Stimulated activated CD4-positive, alpha-beta T cell treated with anti-CD3 and anti-CD28 coated beads, TNF-alpha, amount 100 ng/mL, for 24 hours (primary cell): ENCODE results near the gene NSMCE4A.
"Not testable (repeated sequence)": the region's sequence is repeated elsewhere in the genome, so short reads cannot be mapped to it uniquely, and the experiment has no call there.

ENCODE experiments used
- DNase-seq, 3 experiments: peaks; one replicate each; pipeline ENCODE4 v3.0.0-alpha.2; 2020; ENCODE audit warnings: low read depth in 3 of 3

Gene NSMCE4A

DNA sequence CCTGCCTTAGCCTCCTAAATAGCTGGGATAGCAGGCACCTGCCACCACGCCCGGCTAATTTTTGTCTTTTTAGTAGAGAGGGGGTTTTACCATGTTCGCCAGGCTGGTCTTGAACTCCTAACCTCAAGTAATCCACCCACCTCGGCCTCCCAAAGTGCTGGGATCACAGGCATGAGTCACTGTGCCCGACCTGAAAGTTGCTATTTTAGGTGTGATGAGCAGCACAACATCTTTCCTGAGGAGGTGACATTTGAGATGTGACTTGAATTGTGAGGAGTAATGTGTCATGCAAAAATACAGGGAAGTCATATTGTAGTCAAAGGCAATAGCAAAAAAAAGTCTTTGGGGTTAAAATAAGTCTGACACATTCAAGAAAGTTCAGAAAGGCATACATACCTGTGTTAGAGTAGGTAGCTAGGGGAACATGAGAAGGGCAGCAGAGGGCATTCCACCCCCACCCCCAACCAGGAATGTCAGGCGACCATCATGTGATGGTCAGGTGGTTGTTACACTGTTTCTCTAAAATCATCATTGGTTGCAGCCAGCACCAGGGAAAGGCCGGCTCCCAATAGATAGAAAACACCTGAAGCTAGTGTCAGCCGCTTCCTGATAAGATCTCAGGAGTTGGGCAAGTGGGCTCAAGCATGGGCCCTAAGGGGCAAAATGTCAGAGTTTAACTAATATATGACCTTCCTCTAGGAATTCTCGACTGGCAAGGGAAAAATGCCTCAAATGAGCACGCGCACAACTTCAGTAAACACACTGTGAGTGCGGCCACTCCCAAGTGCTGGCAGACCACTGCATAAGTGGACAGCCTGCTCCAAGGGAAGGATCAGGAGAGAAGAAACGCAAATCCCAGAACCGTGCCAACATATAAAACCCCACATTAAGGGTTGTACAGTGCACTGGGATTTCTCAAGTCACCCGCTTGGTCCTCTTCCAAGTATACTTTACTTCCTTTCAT, 13.6 kb upstream of the NSMCE4A start, which contains the start of gene TACC2:
Gene TACC2 (plus strand): TSS at position 803 of the 964 bp plus-strand sequence. CDS start 32,819 bp downstream, outside the sequence.
- DNase-seq, result no peak

DNA sequence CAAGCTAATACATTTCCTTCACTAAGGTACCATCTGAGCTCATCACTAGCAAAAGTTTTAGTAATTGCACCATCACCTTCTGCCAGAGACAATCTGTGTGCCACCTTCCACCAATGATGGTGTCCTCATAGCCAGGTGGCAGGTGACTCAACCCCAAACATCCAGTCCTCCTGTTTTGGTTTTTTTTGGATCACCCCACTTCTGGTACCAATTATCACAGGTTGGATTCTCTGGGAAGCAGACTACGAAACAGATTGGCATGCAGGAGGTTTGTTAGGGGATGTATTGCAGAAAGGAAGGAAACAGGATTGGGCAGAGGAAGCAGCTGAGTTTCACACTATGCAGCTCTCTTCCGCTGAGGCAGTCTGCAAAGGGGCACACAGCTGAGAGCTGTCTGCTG, 9.4 kb upstream of the NSMCE4A start:
- no peak for DNase-seq

DNA sequence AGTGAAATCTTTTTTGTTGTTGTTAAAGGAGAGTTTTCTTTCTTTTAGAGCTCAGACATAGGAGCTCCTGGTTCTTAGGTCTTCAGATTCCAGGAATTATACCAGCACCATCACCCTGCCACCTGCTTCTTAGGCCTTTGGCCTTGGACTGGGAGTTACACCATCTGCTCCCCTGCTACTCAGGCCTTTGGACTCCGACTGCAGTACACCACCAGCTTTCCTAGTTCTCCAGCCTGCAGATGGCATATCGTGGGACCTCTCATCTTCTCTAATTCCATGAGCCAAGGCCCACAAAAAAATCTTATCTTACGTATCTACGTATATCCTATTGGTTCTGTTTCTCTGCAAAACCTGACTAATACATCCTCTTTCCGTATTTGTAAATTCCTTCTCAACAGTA, 8.8 kb upstream of the NSMCE4A start:
- no peak for DNase-seq

DNA sequence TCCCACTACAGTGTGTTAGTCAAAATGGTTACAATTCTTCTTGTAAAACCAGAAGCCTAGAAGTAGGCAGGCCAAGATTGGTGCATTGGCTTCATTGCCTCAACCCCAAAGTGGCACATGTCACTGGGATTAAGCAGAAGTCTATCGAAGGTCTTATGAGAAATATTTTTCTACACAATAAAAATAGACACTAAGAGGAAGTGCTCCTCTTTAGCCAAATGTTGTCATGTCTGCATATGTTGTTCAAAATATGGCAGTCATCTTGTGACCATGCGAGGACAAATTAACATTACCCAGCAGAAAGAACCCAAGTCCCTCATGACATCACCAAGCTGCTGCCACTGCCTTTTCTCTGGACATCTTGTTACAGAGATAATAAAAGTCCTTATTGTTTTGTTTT, 6.3 kb upstream of the NSMCE4A start:
- no peak for DNase-seq

DNA sequence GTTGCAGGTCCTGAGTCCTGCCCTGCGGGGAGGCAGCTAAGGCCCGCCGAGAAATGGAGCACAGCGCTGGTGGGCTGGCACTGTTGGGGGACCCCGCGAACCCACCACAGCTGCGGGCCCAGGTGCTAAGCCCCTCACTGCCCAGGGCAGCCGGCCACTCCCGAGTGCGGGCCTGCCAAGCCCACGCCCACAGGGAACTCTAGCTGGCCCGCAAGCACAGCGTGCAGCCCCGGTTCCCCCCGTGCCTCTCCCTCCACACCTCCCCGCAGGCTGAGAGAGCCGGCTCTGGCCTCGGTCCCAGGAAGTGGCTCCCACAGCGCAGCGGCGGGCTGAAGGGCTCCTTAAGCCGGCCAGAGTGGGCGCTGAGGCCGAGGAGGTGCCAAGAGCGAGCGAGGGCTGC, 3.5 kb upstream of the NSMCE4A start:
- DNase-seq, result no peak

DNA sequence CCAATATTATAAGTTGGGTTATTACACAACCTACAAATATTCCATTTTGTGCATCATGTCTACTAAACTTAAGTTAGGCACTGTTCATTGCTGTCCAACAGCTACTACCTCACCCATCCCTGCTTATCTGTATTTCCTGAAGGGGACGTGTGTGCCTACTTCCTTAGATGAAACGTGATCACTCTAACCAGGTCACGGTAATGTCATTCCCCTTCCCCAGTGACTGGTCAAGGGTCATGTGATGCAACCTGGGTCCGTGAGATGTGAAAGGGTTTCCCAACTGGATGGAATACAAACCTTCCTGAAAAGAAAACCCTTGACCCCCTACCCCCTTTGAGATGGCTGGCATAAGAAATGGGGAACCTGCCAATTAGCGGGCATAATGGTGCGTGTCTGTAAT, 1.6 kb upstream of the NSMCE4A start:
- DNase-seq, result no peak

DNA sequence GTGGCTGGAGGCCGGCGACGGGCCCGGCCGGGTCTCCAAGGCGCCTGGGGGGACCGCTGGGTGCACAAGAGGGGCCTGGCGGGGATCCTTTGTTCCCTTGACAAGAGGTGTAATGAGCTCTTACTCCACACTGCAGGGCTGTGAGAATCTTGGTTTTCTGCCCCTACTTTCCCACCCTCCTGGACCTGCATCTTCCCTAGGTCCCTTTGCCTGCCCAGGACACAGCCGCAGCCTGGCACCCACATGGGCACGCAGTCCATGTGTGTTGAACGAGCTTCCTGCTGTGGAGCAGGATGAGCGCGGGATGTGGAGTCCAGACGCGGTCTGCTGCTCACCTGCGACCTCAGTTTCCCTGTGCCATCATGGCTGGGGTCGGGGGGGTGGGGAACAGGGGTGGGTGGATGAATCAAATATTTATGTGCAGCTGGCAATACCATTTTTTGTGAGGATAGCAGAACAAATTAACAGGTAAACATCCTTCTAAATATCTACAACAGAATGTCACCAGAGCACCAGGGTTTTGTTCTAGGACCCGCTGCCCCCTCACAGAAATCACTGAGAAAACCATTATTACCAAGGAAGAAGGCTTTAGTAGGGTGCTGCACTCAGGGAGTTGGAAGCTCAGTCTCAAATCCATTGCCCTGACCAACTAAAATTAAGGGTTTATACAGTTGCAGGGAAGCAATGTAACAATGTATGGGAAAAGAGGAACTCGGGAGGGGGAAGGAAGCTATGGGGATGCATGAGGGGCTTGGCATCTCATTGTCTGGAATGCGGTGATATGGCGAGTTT, 474 bp upstream of the NSMCE4A start:
- no peak for DNase-seq

DNA sequence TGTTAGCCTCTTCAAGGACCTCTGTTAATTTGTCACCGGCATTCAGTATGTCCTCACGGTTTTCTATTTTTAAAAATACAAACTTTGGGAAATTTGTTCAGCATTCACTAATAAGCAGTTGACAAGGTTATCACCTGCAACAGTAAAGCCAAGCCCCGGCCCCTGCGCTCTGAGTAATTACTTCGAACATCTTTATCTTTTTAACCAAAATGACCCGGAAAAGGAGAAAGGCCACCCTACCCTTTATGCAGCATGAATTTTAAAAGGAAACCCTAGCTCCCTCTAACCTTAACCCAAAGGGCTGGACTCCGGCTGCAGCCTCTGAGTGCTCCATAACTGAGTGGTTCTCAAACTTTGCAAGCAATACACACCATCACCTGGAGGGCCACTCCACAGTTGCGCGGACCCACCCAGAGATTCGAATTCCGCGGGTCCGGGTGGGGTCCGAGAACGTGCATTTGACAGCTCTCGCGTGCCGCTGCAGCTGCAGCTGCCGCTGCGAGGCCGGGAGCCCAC, 940 bp downstream of the NSMCE4A start:
- no peak for DNase-seq

DNA sequence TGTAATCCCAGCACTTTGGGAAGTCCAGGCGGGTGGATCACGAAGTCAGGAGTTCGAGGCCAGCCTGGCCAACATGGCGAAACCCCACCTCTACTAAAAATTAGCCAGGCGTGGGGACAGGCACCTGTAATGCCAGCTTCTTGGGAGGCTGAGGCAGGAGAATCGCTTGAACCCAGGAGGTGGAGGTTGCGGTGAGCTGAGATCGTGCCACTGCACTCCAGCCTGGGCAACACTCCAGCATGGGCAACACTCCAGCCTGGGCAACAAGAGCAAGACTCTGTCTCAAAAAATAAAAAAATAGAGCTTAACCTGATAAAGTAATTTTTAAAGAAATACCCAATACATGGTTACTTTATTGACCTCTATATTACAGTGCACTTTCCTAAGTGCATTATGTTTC, 5.9 kb downstream of the NSMCE4A start:
- DNase-seq, result not testable (repeated sequence)

DNA sequence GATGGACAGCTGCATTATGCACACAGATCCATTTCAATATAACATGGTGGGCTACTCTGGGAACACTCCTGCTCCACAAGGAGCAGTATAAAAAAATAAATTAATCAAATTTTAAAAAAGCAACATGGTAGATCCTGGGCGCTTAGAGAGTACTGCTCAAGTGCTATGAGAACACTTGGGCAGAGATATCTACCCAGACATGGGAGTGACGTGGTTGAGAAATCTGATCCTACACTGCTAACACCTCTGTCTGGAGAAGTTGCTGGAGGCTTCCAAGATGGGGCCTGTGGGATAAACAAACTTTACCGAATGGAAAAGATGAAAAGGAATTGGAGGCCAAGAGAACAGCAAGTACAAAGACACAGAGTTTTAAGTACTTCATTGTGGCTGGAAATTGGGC, 9.0 kb downstream of the NSMCE4A start:
- no peak for DNase-seq

DNA sequence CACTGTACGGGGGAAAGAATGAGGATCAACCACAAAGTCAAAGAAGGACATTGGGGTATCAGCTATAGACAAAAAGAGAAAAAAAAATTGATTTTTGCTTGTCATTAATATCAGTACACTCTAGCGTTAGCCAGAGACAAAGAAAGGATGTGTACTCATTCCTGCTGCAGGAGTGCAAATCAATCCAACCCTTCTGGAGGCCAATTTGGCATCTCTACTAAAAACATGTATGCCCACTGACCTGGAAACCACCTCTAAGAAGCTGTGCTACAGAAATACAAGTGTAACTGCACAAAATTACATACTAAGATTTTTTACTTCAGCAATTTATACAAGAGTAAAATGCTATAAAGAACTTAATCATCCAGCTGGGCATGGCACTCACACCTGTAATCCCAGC, 13.6 kb downstream of the NSMCE4A start:
- DNase-seq, result no peak

DNA sequence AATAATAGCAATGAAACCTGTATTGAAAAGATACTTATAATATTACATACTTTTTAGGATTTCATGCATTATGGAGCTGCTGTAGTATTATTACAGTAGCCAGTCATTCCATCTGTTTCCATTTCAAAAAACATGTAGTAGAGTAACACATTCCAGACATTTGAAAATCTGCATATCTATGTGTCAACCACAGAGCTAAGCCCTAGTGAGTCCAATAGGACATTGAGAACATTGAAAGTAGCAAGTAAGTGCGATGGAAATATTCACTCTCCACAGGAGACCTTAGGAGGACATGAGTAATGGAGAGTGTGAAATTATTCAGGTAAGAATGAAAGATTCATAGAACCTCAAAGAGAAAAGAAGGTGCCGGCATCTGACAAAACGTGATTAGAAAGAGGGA, 15.3 kb downstream of the NSMCE4A start:
- no peak for DNase-seq

DNA sequence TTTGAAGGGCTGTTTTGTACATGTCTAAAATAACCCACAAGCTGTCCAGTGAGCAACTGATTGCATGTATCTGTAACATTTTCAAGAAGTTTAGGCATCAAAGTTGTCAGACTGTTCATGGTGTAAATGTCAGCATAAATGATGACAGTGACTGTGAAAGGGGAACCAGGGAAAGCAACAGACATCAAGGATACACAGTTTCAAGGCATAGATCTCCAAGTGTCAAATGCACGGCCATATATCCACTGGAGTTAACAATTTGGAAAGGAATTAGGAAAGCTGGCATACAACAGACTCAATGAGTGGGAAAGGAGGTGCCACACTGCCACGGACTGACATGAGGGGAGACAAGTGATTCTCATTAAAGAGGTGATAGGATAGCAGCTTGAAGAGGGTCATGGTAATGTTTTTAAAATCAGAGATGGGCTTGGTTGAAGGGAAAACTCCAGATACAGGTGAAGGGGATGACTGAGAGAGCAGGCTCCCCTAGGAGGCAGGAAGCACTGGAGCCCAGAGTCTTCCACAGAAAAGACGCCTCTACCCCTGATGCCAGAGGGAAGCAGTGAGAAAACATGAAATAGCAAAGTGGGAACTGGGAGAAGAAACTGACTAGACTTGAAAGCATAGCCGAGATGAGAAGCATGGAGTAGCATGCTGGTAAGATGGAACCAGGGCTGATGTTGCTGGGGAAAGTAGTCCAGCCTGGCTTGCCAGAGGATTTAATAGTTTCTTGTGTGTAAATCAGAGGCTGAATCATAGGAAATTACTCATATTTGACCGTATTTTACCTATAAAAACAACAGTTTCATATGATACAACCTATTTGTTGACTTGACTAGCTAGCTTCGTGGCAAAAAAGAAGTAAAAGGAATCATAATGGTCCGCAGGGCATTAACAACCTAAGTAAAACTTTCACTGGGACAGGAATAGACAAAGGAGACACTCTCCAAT, 18.6 kb downstream of the NSMCE4A start:
- DNase-seq, result no peak

DNA sequence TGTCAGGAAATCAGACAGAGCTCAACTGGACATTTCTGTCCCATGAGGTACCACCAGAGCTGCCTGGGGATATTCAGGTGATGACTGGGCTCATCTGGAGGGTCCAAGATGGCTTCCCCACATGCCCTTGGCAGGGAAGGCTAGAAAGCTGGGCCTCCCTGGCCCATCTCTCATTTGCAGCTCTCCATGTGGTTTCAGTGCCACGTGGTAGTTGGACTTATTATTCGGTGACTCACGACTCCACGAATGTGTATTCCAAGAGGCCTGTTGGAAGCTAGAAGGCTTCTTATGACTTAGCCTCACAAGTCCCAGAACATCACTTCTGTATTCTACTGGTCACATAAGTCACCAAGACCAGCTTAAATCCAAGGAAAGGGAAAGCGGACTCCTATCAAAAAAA, 22.8 kb downstream of the NSMCE4A start:
- DNase-seq, result no peak

DNA sequence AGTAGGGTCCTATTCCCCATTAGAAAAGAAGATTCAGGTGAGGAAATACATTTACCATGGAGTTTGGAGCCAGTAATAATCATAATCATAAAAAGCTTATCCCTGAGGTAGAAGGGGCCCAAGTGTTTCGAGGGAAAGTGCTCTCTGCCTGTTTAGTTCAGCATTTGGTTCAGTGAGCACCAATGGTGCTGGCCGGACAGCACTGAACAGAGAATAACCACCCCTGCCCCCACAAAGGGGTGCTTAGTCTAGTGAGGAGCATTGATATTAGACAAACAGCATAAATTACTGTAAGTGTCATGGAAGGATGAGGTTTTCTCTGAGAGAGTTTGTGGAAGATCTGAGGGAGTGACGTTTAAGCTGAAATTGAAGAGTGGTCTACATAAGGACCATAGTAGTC, 25.6 kb downstream of the NSMCE4A start:
- no peak for DNase-seq

DNA sequence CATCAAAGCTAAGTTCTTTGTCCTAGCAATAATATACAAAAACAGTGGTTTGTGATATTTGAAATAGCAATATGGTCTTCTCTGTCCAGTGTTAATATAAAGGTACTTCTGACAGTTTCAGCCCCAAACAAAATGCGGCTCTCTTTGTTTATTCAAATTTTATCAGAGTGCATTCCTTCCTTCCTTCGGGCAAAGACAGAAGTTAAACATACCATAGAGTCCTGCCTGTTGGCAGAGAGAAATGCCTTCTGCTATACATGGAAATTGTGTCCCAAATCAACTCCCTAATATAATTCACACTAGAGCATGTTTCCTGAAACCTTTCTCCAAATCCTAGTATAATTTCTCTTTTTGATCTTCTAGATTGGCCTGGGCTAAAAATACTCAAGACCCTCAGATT, 26.0 kb downstream of the NSMCE4A start:
- DNase-seq, result no peak

DNA sequence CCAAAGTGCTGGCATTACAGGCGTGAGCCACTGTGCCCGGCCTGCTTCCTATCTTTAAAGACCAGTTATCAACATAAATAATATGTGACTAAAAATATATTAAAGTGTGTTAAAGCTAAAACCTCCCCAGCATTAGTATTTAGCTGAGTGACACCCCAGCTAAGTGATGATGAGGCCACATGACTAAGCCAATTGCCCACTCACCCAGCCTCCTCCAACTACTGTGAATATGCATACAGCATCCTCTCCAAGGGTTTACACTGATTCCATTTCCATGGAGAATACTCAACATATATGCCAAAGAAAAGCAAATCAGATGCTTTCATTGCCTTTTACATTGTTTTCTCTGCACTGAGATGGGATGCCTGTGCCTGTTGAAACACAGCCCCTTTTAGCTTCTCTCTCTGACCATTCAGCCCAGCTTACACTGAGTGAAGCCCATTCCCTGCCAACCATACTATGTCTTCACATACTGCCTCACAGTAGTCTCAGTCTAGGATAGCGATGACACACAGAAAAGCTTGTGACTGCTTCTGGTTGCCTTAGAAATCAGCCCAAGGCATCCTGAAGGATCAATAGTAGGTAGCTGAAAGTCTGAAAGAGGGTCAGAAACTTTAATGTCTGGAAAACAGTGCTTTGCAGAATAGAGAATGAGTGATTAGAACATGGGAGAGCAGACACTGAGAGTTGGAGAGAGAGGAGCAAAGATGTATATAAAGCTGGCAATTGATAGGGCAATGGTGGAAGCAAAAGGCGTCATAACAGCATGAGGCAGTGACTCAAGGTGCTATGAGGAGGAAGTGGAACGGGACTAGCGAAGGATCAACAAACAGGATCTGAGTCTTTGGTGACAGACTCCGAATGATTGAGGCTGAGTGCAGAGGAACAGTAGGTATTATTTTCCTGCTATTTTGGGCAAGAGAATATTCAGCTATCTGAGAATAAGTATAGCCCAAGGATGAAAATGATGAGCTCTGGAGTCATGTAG, 27.4 kb downstream of the NSMCE4A start:
- no peak for DNase-seq

DNA sequence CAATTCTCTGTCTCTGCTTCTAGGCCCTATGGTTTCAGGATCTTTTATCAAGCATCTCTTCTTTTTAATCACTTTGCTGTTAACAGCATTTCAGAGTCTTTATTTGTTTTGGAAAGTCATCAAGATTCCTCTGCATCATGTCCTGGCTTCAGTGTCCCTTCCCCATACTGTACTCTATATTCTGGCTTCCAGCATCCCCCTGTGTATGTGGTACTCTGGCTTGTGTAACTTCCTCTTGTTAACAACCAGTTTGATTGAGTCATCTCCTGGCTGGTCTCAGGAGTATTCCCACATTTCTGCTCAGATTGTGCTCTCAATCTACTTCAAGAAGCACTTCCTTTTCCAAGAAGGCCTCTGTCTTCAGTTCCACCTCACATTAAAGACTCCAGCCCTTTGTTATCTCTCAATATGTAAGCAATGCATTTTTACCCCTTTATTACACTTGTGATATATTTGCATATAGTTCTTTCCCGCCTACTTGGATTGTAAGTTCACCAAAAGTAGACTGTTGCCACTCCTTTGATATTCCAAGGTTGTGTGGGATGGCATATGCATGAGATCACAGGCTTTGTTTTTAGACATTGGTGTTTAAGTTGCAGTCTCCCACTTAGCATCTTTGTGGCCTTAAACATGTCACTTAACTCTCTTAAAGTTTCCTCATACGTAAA, 32.1 kb downstream of the NSMCE4A start:
- no peak for DNase-seq

DNA sequence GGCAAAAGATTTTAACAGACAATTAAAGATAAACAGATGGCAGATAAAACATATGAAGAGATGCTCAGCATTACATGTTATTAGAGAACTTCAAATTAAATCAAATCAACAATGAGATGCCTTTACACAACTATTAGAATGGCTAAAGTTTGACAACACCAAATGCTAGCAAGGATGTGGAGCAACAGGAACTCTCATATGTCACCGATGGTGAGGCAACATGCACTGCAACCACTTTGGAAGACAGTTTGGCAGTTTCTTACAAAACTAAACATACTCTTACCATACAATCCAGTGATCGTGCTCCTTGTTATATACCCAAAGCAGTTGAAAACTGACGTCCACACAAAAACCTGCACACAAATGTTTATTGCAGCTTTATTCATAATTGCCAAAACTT, 33.5 kb downstream of the NSMCE4A start:
- no peak for DNase-seq

DNA sequence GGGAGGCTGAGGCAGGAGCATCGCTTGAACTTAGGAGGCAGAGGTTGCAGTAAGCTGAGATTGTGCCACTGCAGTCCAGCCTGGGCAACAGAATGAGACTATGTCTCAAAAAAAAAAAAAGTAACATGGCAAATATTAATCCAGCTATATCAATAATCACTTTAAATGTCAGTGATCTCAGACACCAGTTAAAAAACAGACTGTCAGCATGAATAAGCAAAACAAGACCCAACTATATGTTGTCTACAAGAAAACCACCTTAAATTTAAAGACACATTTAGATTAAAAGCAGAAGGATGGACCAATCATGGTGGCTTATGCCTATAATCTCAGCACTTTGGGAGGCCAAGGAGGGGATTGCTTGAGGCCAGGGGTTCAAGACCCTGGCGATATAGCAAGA, 38.7 kb downstream of the NSMCE4A start:
- DNase-seq, result no peak
